HCT116 (cell line): ENCODE data around the gene IL1RAP. TPM values are rescaled to one million over a fixed set of nuclear protein-coding genes. Genes with fewer than 3 reads are reported as not detected.

Experiments used
- ATAC-seq: fragments of 200-7000 bp; cut with Tn5 transposase; 2 replicates; pipeline ENCODE4 v1.9.1; 2020; ENCODE audit warnings: mild to moderate bottlenecking, moderate library complexity
- BruUV-seq: library from RNA; stranded (reverse); fragments of 400-500 nt; replicated peaks from 2 replicates; lab custom pipeline; 2021; lab: Mats Ljungman, UMichigan
- CTCF ChIA-PET: fragments of 300-600 bp; sonication (Branson Sonifier 250); formaldehyde crosslinking; loops from one replicate; lab custom pipeline; 2021; ENCODE audit warnings: antibody characterized with exemption; lab: Charles Lee
- POLR2A ChIA-PET: fragments of 300-600, 350-600 bp; sonication (Branson Sonifier 250); formaldehyde crosslinking; loops from one replicate; lab custom pipeline; 2021; ENCODE audit warnings: antibody characterized with exemption; lab: Charles Lee
- RAD21 ChIA-PET, 2 experiments: fragments of 300-600 bp; sonication (Branson Sonifier 250); formaldehyde crosslinking; loops; one replicate each; lab custom pipeline; 2023; ENCODE audit warnings: low total read pairs in 2 of 2; ENCODE audit not compliant: uncharacterized antibody in 2 of 2, unreplicated experiment in 2 of 2, low non-redundant PET in 1 of 2; lab: Charles Lee
- DNase-seq: peaks from one replicate; pipeline ENCODE4 v3.0.0-alpha.2; 2010; ENCODE audit warnings: low read depth, low spot score
- H2AFZ ChIP-seq: fragments of 200-600 bp; shearing (Covaris generic), sonication (generic); 2 replicates; pipeline ENCODE4 v1.6.1; 2017; ENCODE audit warnings: low read depth, mixed run types, mixed read lengths, antibody characterized with exemption, low read length; ENCODE audit not compliant: poor library complexity, severe bottlenecking
- H3K27ac ChIP-seq: 2 replicates; pipeline ENCODE4 v1.5.1; 2012; ENCODE audit warnings: low read depth, low read length
- H3K27me3 ChIP-seq: fragments of 200-600 bp; sonication (generic); 2 replicates; pipeline ENCODE4 v1.6.1; 2016; ENCODE audit warnings: mixed run types, low read length, mixed read lengths; ENCODE audit not compliant: insufficient read depth
- H3K36me3 ChIP-seq, 2 experiments: fragments of 200-500 bp in 1 of 2; fragments of 200-600 bp in 1 of 2; sonication (Bioruptor generic) in 1 of 2; sonication (generic) in 1 of 2; 2 replicates each; pipeline versions ENCODE4 v1.5.1 to v1.6.1; 2014 to 2016; ENCODE audit warnings: low read length in 2 of 2, inconsistent platforms in 1 of 2, mixed read lengths in 1 of 2, mixed run types in 1 of 2; ENCODE audit not compliant: insufficient read depth in 2 of 2, control insufficient read depth in 1 of 2
- H3K4me1 ChIP-seq, 2 experiments: fragments of 200-600 bp in 1 of 2; sonication (generic) in 1 of 2; 2 replicates each; pipeline versions ENCODE4 v1.5.1 to v1.6.1; 2012 to 2017; ENCODE audit warnings: low read length in 2 of 2, inconsistent platforms in 1 of 2, mild to moderate bottlenecking in 1 of 2, mixed read lengths in 1 of 2, mixed run types in 1 of 2, moderate library complexity in 1 of 2; ENCODE audit not compliant: insufficient read depth in 2 of 2, control insufficient read depth in 1 of 2
- H3K4me2 ChIP-seq: fragments of 200-600 bp; sonication (generic); 2 replicates; pipeline ENCODE4 v1.6.1; 2017; ENCODE audit warnings: mixed run types, low read length, mixed read lengths
- H3K4me3 ChIP-seq, 2 experiments: fragments of 200-600 bp in 1 of 2; sonication (generic) in 1 of 2; replicated peaks in 1 of 2; 2 replicates each; pipeline ENCODE4 v1.5.1; 2011 to 2016; ENCODE audit warnings: low read length in 2 of 2, control low read depth in 1 of 2, low read depth in 1 of 2, mild to moderate bottlenecking in 1 of 2, mixed read lengths in 1 of 2, mixed run types in 1 of 2
- H3K79me2 ChIP-seq: fragments of 200-600 bp; sonication (generic); 2 replicates; pipeline ENCODE4 v1.6.1; 2017; ENCODE audit warnings: mild to moderate bottlenecking, mixed run types, low read length, moderate library complexity, mixed read lengths; ENCODE audit not compliant: insufficient read depth
- H3K9ac ChIP-seq: fragments of 200-600 bp; sonication (generic); 2 replicates; pipeline ENCODE4 v1.6.1; 2016; ENCODE audit warnings: low read length, mixed read lengths
- H3K9me2 ChIP-seq: fragments of 200-600 bp; sonication (generic), shearing (Covaris generic); 2 replicates; pipeline ENCODE4 v1.6.1; 2017; ENCODE audit warnings: mixed run types, mild to moderate bottlenecking, moderate library complexity; ENCODE audit not compliant: insufficient read depth
- H3K9me3 ChIP-seq, 2 experiments: fragments of 200-500 bp in 1 of 2; fragments of 200-600 bp in 1 of 2; sonication (Bioruptor generic) in 1 of 2; sonication (generic) in 1 of 2; 2 replicates each; pipeline ENCODE4 v1.6.1; 2014 to 2017; ENCODE audit warnings: low read length in 2 of 2, mixed read lengths in 2 of 2, inconsistent platforms in 1 of 2, low read depth in 1 of 2, mild to moderate bottlenecking in 1 of 2, mixed run types in 1 of 2, moderate library complexity in 1 of 2; ENCODE audit not compliant: control insufficient read depth in 1 of 2, insufficient read depth in 1 of 2
- H4K20me1 ChIP-seq: fragments of 200-600 bp; sonication (generic), shearing (Covaris generic); 2 replicates; pipeline ENCODE4 v1.6.1; 2017; ENCODE audit warnings: mixed run types, mild to moderate bottlenecking, moderate library complexity; ENCODE audit not compliant: insufficient read depth
- CBX3 ChIP-seq: IDR thresholded peaks from 2 replicates; pipeline ENCODE4 v1.6.1; 2012; ENCODE audit warnings: low read depth
- EZH2 ChIP-seq: fragments of 200-600 bp; sonication (generic); IDR thresholded peaks from 2 replicates; pipeline ENCODE4 v1.6.1; 2017; ENCODE audit warnings: antibody characterized with exemption, mixed run types
- RAD21 ChIP-seq: IDR thresholded peaks from 2 replicates; pipeline ENCODE4 v1.6.1; 2012; ENCODE audit warnings: low read depth, mild to moderate bottlenecking
- SIN3A ChIP-seq: IDR thresholded peaks from 2 replicates; pipeline ENCODE4 v1.6.1; 2012; ENCODE audit warnings: low read depth
- TCF7L2 ChIP-seq: IDR thresholded peaks from 2 replicates; pipeline ENCODE4 v1.7.0; 2011; ENCODE audit warnings: borderline replicate concordance, inconsistent platforms; ENCODE audit not compliant: insufficient read depth, insufficient read length; ENCODE audit errors: extremely low read depth
- YY1 ChIP-seq: IDR thresholded peaks from 2 replicates; pipeline ENCODE4 v1.6.1; 2011; ENCODE audit warnings: low read length, low read depth, moderate library complexity, mild to moderate bottlenecking; ENCODE audit not compliant: insufficient replicate concordance; ENCODE audit errors: extremely low read depth
- intact Hi-C: fragments of 100-400 bp; cut with micrococcal nuclease; formaldehyde crosslinking; loops from 2 replicates; pipeline ENCODE4 v1.10.0; 2022
- total RNA-seq: library from RNA; stranded (reverse); gene quantifications from one replicate; pipeline ENCODE4 v1.2.1, GENCODE V29; 2021; ENCODE audit not compliant: unreplicated experiment
- TF ChIP-seq, protein P1 (sequence below), 3 experiments: fragments of 200-600 bp in 1 of 3; sonication (generic) in 1 of 3; IDR thresholded peaks in 2 of 3; conservative IDR thresholded peaks in 1 of 3; 2 replicates each; pipeline ENCODE4 v1.5.1; 2012 to 2017; ENCODE audit warnings: low read depth in 2 of 3, low read length in 2 of 3, antibody characterized with exemption in 1 of 3, borderline replicate concordance in 1 of 3, control low read depth in 1 of 3, mild to moderate bottlenecking in 1 of 3, mixed read lengths in 1 of 3, mixed run types in 1 of 3, moderate library complexity in 1 of 3; ENCODE audit not compliant: insufficient read depth in 1 of 3
- TF ChIP-seq, protein P2 (sequence below): IDR thresholded peaks from 2 replicates; pipeline ENCODE4 v1.6.1; 2012
- TF ChIP-seq, protein P3 (sequence below): IDR thresholded peaks from 2 replicates; pipeline ENCODE4 v1.6.1; 2012
- TF ChIP-seq, protein P4 (sequence below): IDR thresholded peaks from 2 replicates; pipeline ENCODE4 v1.6.1; 2011; ENCODE audit warnings: mild to moderate bottlenecking, low read length, moderate library complexity; ENCODE audit not compliant: insufficient replicate concordance; ENCODE audit errors: extremely low read depth

IL1RAP gene
- total RNA-seq, 1 experiment from 2014 or later: 5.8 TPM

DNA sequence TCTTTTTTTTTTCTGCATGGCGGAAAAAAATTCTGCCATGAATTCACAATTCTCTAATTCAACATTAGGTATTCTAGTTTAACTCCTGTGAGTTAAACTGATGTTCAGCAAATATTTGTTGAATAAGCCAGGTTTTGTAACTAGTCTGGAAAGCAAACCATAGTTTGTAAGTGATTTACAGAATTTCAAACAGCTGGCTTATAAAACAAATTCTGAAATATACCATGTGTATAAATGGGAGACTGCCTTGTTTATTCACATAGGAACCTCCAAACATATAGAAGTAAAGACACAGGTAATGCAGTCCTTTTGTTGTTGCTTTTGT is 101.1 kb downstream of the IL1RAP start (continued):
- TF ChIP-seq, protein P1, sequence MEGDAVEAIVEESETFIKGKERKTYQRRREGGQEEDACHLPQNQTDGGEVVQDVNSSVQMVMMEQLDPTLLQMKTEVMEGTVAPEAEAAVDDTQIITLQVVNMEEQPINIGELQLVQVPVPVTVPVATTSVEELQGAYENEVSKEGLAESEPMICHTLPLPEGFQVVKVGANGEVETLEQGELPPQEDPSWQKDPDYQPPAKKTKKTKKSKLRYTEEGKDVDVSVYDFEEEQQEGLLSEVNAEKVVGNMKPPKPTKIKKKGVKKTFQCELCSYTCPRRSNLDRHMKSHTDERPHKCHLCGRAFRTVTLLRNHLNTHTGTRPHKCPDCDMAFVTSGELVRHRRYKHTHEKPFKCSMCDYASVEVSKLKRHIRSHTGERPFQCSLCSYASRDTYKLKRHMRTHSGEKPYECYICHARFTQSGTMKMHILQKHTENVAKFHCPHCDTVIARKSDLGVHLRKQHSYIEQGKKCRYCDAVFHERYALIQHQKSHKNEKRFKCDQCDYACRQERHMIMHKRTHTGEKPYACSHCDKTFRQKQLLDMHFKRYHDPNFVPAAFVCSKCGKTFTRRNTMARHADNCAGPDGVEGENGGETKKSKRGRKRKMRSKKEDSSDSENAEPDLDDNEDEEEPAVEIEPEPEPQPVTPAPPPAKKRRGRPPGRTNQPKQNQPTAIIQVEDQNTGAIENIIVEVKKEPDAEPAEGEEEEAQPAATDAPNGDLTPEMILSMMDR (IDR thresholded peaks at IDR 0.05 in 2 of 3, conservative IDR thresholded peaks at IDR 0.05 in 1 of 3; ENCODE audit: borderline replicate concordance in 1 of 3, insufficient read depth in 1 of 3, low read depth in 2 of 3, low read length in 2 of 3): no peak
- no peak for TF ChIP-seq RAD21
- TF ChIP-seq, all 23 proteins: peak for 0

DNA sequence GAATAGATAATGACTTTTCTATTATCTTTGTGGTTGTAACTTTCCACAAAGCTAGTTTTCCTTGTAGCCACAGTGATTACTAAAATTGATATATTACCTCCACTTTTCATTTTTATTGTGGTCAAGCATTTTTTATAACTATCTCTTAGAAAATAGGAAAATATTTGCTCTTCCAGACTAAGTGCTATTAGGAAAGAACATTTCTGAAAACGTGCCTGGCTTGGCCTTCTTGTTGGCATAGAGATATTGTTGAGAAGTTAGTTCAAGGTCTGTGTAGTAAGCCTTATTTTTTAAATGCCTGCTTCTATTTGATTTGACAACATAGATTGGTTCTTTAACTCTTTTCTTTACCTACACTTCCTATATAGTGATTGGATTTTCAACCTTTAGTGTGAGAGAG is 101.7 kb downstream of the IL1RAP start:
- Histone ChIP-seq H3K9me3 (no peaks in the 10 kb centered on the region), H3K4me2 (no peak overlapping the region), H3K27ac (no peak overlapping the region), H3K36me3 (no peaks in the 10 kb centered on the region), H3K27me3 (no peaks in the 10 kb centered on the region), H2AFZ (no peak overlapping the region), H4K20me1 (no peaks in the 10 kb centered on the region), H3K4me1 (no peaks in the 10 kb centered on the region)
- CTCF ChIA-PET: no interaction called here
- no peak for DNase-seq
- no peak for TF ChIP-seq RAD21
- no peak for TF ChIP-seq CBX3
- TF ChIP-seq, protein P2, sequence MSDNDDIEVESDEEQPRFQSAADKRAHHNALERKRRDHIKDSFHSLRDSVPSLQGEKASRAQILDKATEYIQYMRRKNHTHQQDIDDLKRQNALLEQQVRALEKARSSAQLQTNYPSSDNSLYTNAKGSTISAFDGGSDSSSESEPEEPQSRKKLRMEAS: no peak
- TF ChIP-seq TCF7L2: no peak
- TF ChIP-seq, all 23 proteins: peak for 0
- ATAC-seq: no peak
- Histone ChIP-seq H3K4me3 (no peak overlapping the region), H3K9ac (no peak overlapping the region), H3K79me2 (no peaks in the 10 kb centered on the region), H3K9me2 (no peaks in the 10 kb centered on the region)
- ChIA-PET POLR2A (no interaction called here), RAD21 (no interaction called here)
- intact Hi-C loops: no loop called here
- BruUV-seq: no TSS peak

DNA sequence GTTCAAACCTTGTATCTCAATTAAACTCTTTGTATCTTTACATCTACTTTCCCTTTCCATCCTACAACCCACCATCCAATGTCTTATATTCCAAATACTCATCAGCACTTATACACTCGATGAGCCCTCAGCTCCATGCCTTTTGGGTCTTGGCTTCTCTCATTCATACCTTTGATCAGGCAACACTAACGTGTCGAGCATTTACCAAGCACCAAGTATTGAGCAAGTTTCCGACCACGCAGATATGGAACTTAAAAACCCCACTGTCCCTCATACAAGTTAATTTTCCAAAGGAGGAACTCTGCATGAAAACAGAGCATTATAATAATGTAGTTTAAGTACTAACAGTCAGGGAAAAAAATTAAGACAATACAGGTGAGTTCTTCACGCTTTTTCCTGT is 102.8 kb downstream of the IL1RAP start:
- intact Hi-C loops: no loop called here
- Histone ChIP-seq H3K4me1 (no peaks in the 10 kb centered on the region), H3K4me2 (no peak overlapping the region), H3K27ac (no peak overlapping the region), H3K9me3 (no peaks in the 10 kb centered on the region), H3K36me3 (no peaks in the 10 kb centered on the region), H3K79me2 (no peaks in the 10 kb centered on the region), H2AFZ (no peak overlapping the region), H4K20me1 (no peaks in the 10 kb centered on the region), H3K4me3 (no peak overlapping the region), H3K27me3 (no peaks in the 10 kb centered on the region), H3K9ac (no peak overlapping the region), H3K9me2 (no peaks in the 10 kb centered on the region)
- ATAC-seq (no peak), DNase-seq (no peak)
- no TSS peak for BruUV-seq
- POLR2A ChIA-PET: no interaction called here
- RAD21 ChIA-PET: no interaction called here
- CTCF ChIA-PET: no interaction called here
- TF ChIP-seq, protein P3, sequence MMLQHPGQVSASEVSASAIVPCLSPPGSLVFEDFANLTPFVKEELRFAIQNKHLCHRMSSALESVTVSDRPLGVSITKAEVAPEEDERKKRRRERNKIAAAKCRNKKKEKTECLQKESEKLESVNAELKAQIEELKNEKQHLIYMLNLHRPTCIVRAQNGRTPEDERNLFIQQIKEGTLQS: no peak
- TF ChIP-seq SIN3A (no peak), CBX3 (no peak), YY1 (no peak), EZH2 (no peak)
- TF ChIP-seq, protein P4, sequence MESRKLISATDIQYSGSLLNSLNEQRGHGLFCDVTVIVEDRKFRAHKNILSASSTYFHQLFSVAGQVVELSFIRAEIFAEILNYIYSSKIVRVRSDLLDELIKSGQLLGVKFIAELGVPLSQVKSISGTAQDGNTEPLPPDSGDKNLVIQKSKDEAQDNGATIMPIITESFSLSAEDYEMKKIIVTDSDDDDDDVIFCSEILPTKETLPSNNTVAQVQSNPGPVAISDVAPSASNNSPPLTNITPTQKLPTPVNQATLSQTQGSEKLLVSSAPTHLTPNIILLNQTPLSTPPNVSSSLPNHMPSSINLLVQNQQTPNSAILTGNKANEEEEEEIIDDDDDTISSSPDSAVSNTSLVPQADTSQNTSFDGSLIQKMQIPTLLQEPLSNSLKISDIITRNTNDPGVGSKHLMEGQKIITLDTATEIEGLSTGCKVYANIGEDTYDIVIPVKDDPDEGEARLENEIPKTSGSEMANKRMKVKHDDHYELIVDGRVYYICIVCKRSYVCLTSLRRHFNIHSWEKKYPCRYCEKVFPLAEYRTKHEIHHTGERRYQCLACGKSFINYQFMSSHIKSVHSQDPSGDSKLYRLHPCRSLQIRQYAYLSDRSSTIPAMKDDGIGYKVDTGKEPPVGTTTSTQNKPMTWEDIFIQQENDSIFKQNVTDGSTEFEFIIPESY: no peak
- TF ChIP-seq, protein P1 (IDR thresholded peaks at IDR 0.05 in 2 of 3, conservative IDR thresholded peaks at IDR 0.05 in 1 of 3; ENCODE audit: borderline replicate concordance in 1 of 3, insufficient read depth in 1 of 3, low read depth in 2 of 3, low read length in 2 of 3): no peak
